Peyer's patch (tissue), 4 donors: Measurements from ENCODE around the gene BDNF. TPM values are rescaled to one million over a fixed set of nuclear protein-coding genes. Genes with fewer than 3 reads are reported as not detected.

ENCODE experiments used
- DNase-seq, 3 donors: peaks; one replicate each; pipeline ENCODE4 v3.0.0-alpha.2; 2017 to 2019
- H3K27ac ChIP-seq, 4 donors: fragments of 200-600 bp; sonication (generic); one replicate each; pipeline ENCODE4 v1.5.1; 2016 to 2019
- H3K27me3 ChIP-seq, 2 donors: fragments of 200-600 bp; sonication (generic); one replicate each; pipeline ENCODE4 v1.5.1; 2019
- H3K36me3 ChIP-seq, 3 donors: fragments of 200-600 bp; sonication (generic); one replicate each; pipeline ENCODE4 v1.5.1; 2016 to 2019
- H3K4me1 ChIP-seq, 4 donors: fragments of 200-600 bp; sonication (generic); one replicate each; pipeline ENCODE4 v1.5.1; 2016 to 2019
- H3K4me3 ChIP-seq, 4 donors: fragments of 200-600 bp; sonication (generic); 1 replicate in 3 of 4; 2 replicates in 1 of 4; pipeline ENCODE4 v1.5.1; 2016 to 2019; ENCODE audit warnings: mild to moderate bottlenecking in 1 of 4
- H3K9me3 ChIP-seq, 4 donors: fragments of 200-600 bp; sonication (generic); one replicate each; pipeline ENCODE4 v1.5.1; 2016 to 2019; ENCODE audit warnings: mild to moderate bottlenecking in 1 of 4
- CTCF ChIP-seq, 6 experiments: fragments of 450-650 bp in 4 of 6; fragments of 200-600 bp in 2 of 6; sonication (generic) in 1 of 6; IDR thresholded peaks; one replicate each; pipeline ENCODE4 v1.5.1; 2017 to 2019; ENCODE audit warnings: antibody characterized with exemption in 6 of 6, mild to moderate bottlenecking in 3 of 6, moderate library complexity in 1 of 6
- POLR2A ChIP-seq, 2 donors: fragments of 450-650 bp; IDR thresholded peaks; one replicate each; pipeline ENCODE4 v1.5.1; 2017; ENCODE audit warnings: antibody characterized with exemption in 2 of 2, mild to moderate bottlenecking in 2 of 2, moderate library complexity in 2 of 2
- total RNA-seq, 4 donors: library from RNA; depleted of rRNA; stranded (reverse); fragments of >200 nt; gene quantifications; one replicate each; pipeline ENCODE4 v1.1.0, GENCODE V29; 2016

The BDNF gene
- total RNA-seq, 4 donors from 2014 or later = 0.53 to 1.3 TPM; not detected in 2

- no peaks in the 10 kb centered on the region for H3K9me3 ChIP-seq
- H3K27me3 ChIP-seq = no peaks in the 10 kb centered on the region
- no peaks in the 10 kb centered on the region for H3K36me3 ChIP-seq
- H3K27ac ChIP-seq = no peak overlapping the region
- no peaks in the 10 kb centered on the region for H3K4me1 ChIP-seq
- no peak for DNase-seq
- TF ChIP-seq POLR2A (IDR thresholded peaks at IDR 0.05) = no peak
- TF ChIP-seq CTCF (IDR thresholded peaks at IDR 0.05) = no peak
- H3K4me3 ChIP-seq = no peak overlapping the region
Measured at GRCh38 chr11:27621405-27622161, 78.7 kb downstream of the BDNF start.

- no peaks in the 10 kb centered on the region for H3K9me3 ChIP-seq
Measured at GRCh38 chr11:27619763-27620335, 80.4 kb downstream of the BDNF start.

GRCh38 chr11:27619039-27619574, 81.1 kb downstream of the BDNF start:
- Histone ChIP-seq H3K27me3 (no peaks in the 10 kb centered on the region), H3K4me1 (no peaks in the 10 kb centered on the region), H3K36me3 (no peaks in the 10 kb centered on the region), H3K4me3 (no peak overlapping the region), H3K9me3 (no peaks in the 10 kb centered on the region), H3K27ac (no peak overlapping the region)
- DNase-seq = no peak
- TF ChIP-seq CTCF (IDR thresholded peaks at IDR 0.05) (no peak), POLR2A (IDR thresholded peaks at IDR 0.05) (no peak)

More at GRCh38 chr11:27619763-27620335, 80.4 kb downstream of the BDNF start:
- Histone ChIP-seq H3K27me3 (no peaks in the 10 kb centered on the region), H3K27ac (no peak overlapping the region), H3K4me3 (no peak overlapping the region), H3K36me3 (no peaks in the 10 kb centered on the region), H3K4me1 (no peaks in the 10 kb centered on the region)
- TF ChIP-seq POLR2A (IDR thresholded peaks at IDR 0.05) (no peak), CTCF (IDR thresholded peaks at IDR 0.05) (no peak)
- DNase-seq = no peak

- TF ChIP-seq CTCF (IDR thresholded peaks at IDR 0.05) = no peak
- TF ChIP-seq POLR2A (IDR thresholded peaks at IDR 0.05) = no peak
- no peak for DNase-seq
- no peaks in the 10 kb centered on the region for H3K27me3 ChIP-seq
- no peaks in the 10 kb centered on the region for H3K9me3 ChIP-seq
- H3K4me3 ChIP-seq = no peak overlapping the region
- H3K4me1 ChIP-seq = no peaks in the 10 kb centered on the region
- no peaks in the 10 kb centered on the region for H3K36me3 ChIP-seq
- H3K27ac ChIP-seq = no peak overlapping the region
Measured at GRCh38 chr11:27618281-27618915, 81.9 kb downstream of the BDNF start.

- no peak for TF ChIP-seq CTCF (IDR thresholded peaks at IDR 0.05)
- no peak for TF ChIP-seq POLR2A (IDR thresholded peaks at IDR 0.05)
- H3K4me1 ChIP-seq = no peaks in the 10 kb centered on the region
- no peaks in the 10 kb centered on the region for H3K9me3 ChIP-seq
- no peaks in the 10 kb centered on the region for H3K27me3 ChIP-seq
- H3K27ac ChIP-seq = no peak overlapping the region
- no peaks in the 10 kb centered on the region for H3K36me3 ChIP-seq
- DNase-seq = no peak
- no peak overlapping the region for H3K4me3 ChIP-seq
Measured at GRCh38 chr11:27616711-27617110, 83.5 kb downstream of the BDNF start.
